Fibroblast of the aortic adventitia (primary cell): ENCODE measurements around the gene LYG2. TPM values are rescaled to one million over a fixed set of nuclear protein-coding genes. Genes with fewer than 3 reads are reported as not detected.
"Not testable (repeated sequence)": the region's sequence is repeated elsewhere in the genome, so short reads cannot be mapped to it uniquely, and the experiment has no call there.

Source experiments
- DNase-seq: peaks from one replicate; pipeline ENCODE4 v3.0.0-alpha.2; 2010; ENCODE audit warnings: low read depth
- H3K4me3 ChIP-seq: 2 replicates; pipeline ENCODE4 v1.5.1; 2011; ENCODE audit warnings: low read depth, mild to moderate bottlenecking, control low read depth, low read length, moderate library complexity
- CTCF ChIP-seq: IDR thresholded peaks from 2 replicates; pipeline ENCODE4 v1.5.1; 2011; ENCODE audit warnings: mild to moderate bottlenecking, low read length, control low read depth, inconsistent platforms; ENCODE audit not compliant: insufficient read depth
- total RNA-seq: library from RNA; depleted of rRNA; stranded (reverse); fragments of >200 nt; gene quantifications from 2 replicates; pipeline ENCODE4 v1.2.3, GENCODE V29; 2012; ENCODE audit warnings: low replicate concordance

The LYG2 gene
- not detected in 2 replicates for total RNA-seq

DNA sequence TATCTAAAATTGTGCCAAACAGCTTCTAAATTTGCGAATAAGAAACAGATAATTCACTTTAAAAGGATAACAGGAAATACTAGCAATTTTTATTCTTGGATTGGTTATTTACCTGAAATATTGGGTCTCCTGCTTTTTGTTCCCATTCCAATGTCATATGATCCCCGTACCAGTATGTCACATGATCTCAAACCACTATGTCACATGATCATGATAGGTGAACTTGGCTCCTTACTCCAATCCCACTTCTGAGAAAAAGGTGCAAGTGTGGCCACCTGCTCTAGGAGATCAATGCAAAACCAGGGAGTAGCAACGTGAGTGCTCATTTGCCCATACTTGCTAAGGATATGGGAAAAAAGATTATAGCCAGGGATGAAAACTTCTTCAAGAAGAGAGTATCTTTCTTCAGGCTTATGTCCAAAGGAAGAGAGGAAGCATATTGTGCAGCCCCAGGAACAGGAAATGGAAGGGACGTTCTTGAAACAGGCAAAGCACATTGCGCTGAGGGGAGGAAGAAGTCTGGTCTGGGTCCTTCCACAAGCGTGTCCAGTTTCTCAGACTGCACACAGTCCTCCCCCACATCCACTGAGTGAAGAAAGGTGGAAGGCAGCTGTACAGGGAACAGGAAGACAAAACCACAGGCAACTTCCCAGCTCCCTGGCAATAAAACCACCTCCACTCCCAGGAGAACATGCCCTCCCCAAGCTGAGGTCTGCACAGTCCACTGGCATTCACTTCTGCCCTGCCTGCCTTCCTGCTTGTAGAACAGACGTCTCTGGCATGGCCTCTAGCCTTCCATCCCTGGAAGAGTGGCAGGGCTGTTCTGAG lies at the start of gene LYG2:
Gene LYG2, minus strand, starts transcription at position 176 of the 828 bp plus-strand sequence. CDS start 1,406 bp downstream, outside the sequence.
- DNase-seq = no peak
- no peak for TF ChIP-seq CTCF
- H3K4me3 ChIP-seq = no peak within 1 kb of the TSS

DNA sequence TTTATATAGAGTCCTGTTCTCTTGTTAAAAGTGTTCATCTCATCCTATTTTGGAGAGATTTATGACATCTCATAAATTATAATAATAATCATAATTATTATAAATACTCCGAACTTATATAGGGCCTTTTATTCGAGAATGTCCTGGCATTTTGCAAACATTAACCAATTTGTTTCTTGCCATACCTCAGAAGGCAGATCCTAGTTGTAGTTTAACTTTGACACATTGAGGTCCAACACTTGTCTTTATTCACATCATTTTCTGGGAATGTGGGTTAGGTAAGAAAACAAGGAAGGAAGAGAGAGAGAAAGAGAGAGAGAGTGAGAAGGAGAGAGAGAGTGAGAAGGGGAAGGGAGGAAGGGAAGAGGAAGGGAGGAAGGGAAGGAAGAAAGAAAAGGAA lies 45.6 kb upstream of the LYG2 start, which contains the start of gene LYG1:
Gene LYG1, minus strand, starts transcription at position 101 of the 400 bp plus-strand sequence. CDS start 5,527 bp downstream, outside the sequence.
- not testable (repeated sequence) for DNase-seq, H3K4me3 ChIP-seq

GRCh38 chr2:99299580-99299979 lies 44.1 kb upstream of the LYG2 start:
- no peak overlapping the region for H3K4me3 ChIP-seq
- TF ChIP-seq CTCF = no peak
- no peak for DNase-seq

GRCh38 chr2:99297994-99298393 lies 42.5 kb upstream of the LYG2 start:
- H3K4me3 ChIP-seq = no peak overlapping the region
- peak; percentile 27 for DNase-seq
- TF ChIP-seq CTCF = no peak

GRCh38 chr2:99285526-99285925 lies 30.1 kb upstream of the LYG2 start:
- no peak for DNase-seq
- H3K4me3 ChIP-seq = no peak overlapping the region
- no peak for TF ChIP-seq CTCF

GRCh38 chr2:99279969-99280695 lies 24.7 kb upstream of the LYG2 start:
- no peak for DNase-seq
- no peak for TF ChIP-seq CTCF
- no peak overlapping the region for H3K4me3 ChIP-seq

- H3K4me3 ChIP-seq = peak overlapping the region; percentile 22
- DNase-seq = peak; percentile 72
- TF ChIP-seq CTCF = no peak
Measured at GRCh38 chr2:99278793-99279291, 23.4 kb upstream of the LYG2 start.

- not testable (repeated sequence) for H3K4me3 ChIP-seq, DNase-seq
Measured at GRCh38 chr2:99278195-99278765, 22.8 kb upstream of the LYG2 start.
